CD4-positive, alpha-beta memory T cell (primary cell): Measurements from ENCODE around the gene ADGRF3. TPM values are rescaled to one million over a fixed set of nuclear protein-coding genes. Genes with fewer than 3 reads are reported as not detected.
"Not testable (repeated sequence)": the region's sequence is repeated elsewhere in the genome, so short reads cannot be mapped to it uniquely, and the experiment has no call there.

ENCODE experiments used
- CTCF ChIA-PET: fragments of 350-600 bp; sonication (Branson Sonifier 250); formaldehyde crosslinking; loops from one replicate; lab custom pipeline; 2021; ENCODE audit warnings: inconsistent platforms; ENCODE audit not compliant: partially characterized antibody; lab: Charles Lee
- POLR2A ChIA-PET: fragments of 350-600 bp; sonication (Branson Sonifier 250); formaldehyde crosslinking; loops from one replicate; lab custom pipeline; 2021; ENCODE audit not compliant: partially characterized antibody; lab: Charles Lee
- DNase-seq, 5 donors: peaks; one replicate each; pipeline versions ENCODE4 v3.0.0 to v3.0.0-alpha.2; 2020 to 2022; ENCODE audit warnings: mixed read lengths in 1 of 5
- H3K27ac ChIP-seq: one replicate; pipeline ENCODE4 v1.7.0; 2013; ENCODE audit warnings: low read depth, low read length
- H3K27me3 ChIP-seq: 2 replicates; pipeline ENCODE4 v1.7.0; 2013; ENCODE audit warnings: mild to moderate bottlenecking, low read length, moderate library complexity; ENCODE audit not compliant: insufficient read depth
- H3K36me3 ChIP-seq: 2 replicates; pipeline ENCODE4 v1.7.0; 2013; ENCODE audit warnings: mild to moderate bottlenecking, low read length, moderate library complexity; ENCODE audit not compliant: insufficient read depth
- H3K4me1 ChIP-seq: 2 replicates; pipeline ENCODE4 v1.7.0; 2013; ENCODE audit warnings: mild to moderate bottlenecking, low read length, moderate library complexity; ENCODE audit not compliant: insufficient read depth
- H3K4me3 ChIP-seq, 2 donors: one replicate each; pipeline ENCODE4 v1.7.0; 2013; ENCODE audit warnings: low read length in 2 of 2, mild to moderate bottlenecking in 1 of 2
- H3K9me3 ChIP-seq, 2 donors: one replicate each; pipeline ENCODE4 v1.7.0; 2013; ENCODE audit warnings: low read length in 2 of 2, control low read depth in 1 of 2; ENCODE audit not compliant: control insufficient read depth in 1 of 2
- H3K27ac Mint-ChIP-seq, 7 donors: one replicate each; pipeline ENCODE4 v1.8.0; 2020 to 2021; ENCODE audit warnings: mixed read lengths in 7 of 7, mild to moderate bottlenecking in 6 of 7, inconsistent platforms in 3 of 7, moderate library complexity in 3 of 7
- H3K27me3 Mint-ChIP-seq, 2 donors: one replicate each; pipeline ENCODE4 v1.8.0; 2020 to 2021; ENCODE audit warnings: mixed read lengths in 2 of 2
- H3K36me3 Mint-ChIP-seq, 2 donors: one replicate each; pipeline ENCODE4 v1.8.0; 2020 to 2021; ENCODE audit warnings: mixed read lengths in 2 of 2, inconsistent platforms in 1 of 2, mild to moderate bottlenecking in 1 of 2
- H3K4me1 Mint-ChIP-seq, 4 donors: one replicate each; pipeline ENCODE4 v1.8.0; 2020 to 2021; ENCODE audit warnings: mixed read lengths in 4 of 4, mild to moderate bottlenecking in 1 of 4
- H3K4me3 Mint-ChIP-seq, 8 donors: one replicate each; pipeline ENCODE4 v1.8.0; 2020 to 2021; ENCODE audit warnings: mixed read lengths in 8 of 8, mild to moderate bottlenecking in 7 of 8, moderate library complexity in 6 of 8, inconsistent platforms in 3 of 8
- H3K9me3 Mint-ChIP-seq, 8 donors: one replicate each; pipeline ENCODE4 v1.8.0; 2020 to 2021; ENCODE audit warnings: mixed read lengths in 8 of 8, mild to moderate bottlenecking in 5 of 8, inconsistent platforms in 3 of 8, moderate library complexity in 1 of 8
- intact Hi-C: fragments of 100-400 bp; cut with micrococcal nuclease; formaldehyde crosslinking; loops from one replicate; pipeline ENCODE4 v1.15.1; 2023
- polyA plus RNA-seq, 2 donors: library from polyadenylated mRNA; unstranded; fragments of 300-500 nt; fragmentation: Illumina TruSeq; gene quantifications; one replicate each; pipeline ENCODE4 v1.2.3, GENCODE V29; 2021
- total RNA-seq, 2 experiments: library from RNA; stranded (reverse); gene quantifications; one replicate each; pipeline ENCODE4 v1.2.3, GENCODE V29; 2021

Gene ADGRF3
- total and polyA plus RNA-seq, 4 experiments from 2014 or later = 0.14 to 1.7 (median 0.97) TPM; not detected in 1

- H3K9me3 ChIP-seq, POLR2A ChIA-PET, intact Hi-C loops, H3K27me3 Mint-ChIP-seq, DNase-seq, H3K36me3 ChIP-seq, H3K36me3 Mint-ChIP-seq, H3K4me3 ChIP-seq, H3K27me3 ChIP-seq, H3K27ac ChIP-seq, H3K9me3 Mint-ChIP-seq, H3K4me3 Mint-ChIP-seq: not testable (repeated sequence)
- H3K4me1 Mint-ChIP-seq = peaks cover 33 to 67% (median 44%) of the 10 kb centered on the region in 4 donors
- peaks cover 10% of the 10 kb centered on the region for H3K4me1 ChIP-seq
- CTCF ChIA-PET = interaction anchor here (1.7 kb wide), 1 partner anchor 24 kb away, joined by 3 read pairs; no protein-coding TSS in a partner anchor
- H3K27ac Mint-ChIP-seq = peak overlapping the region in 1 of 7 donors; percentile 43
Measured at GRCh38 chr2:26354469-26354868, 7.9 kb upstream of the ADGRF3 start.

- no peak for DNase-seq
- peaks cover 25% of the 10 kb centered on the region for H3K4me1 ChIP-seq
- no peaks in the 10 kb centered on the region for H3K9me3 ChIP-seq
- no peak overlapping the region for H3K4me3 ChIP-seq
- no peaks in the 10 kb centered on the region for H3K27me3 ChIP-seq
- peak overlapping the region in 1 of 7 donors; percentile 29 for H3K27ac Mint-ChIP-seq
- peaks cover 4 to 10% of the 10 kb centered on the region in 2 donors for H3K36me3 Mint-ChIP-seq
- CTCF ChIA-PET = no interaction called here
- H3K4me3 Mint-ChIP-seq = no peak overlapping the region
- intact Hi-C loops = no loop called here
- H3K27ac ChIP-seq = no peak overlapping the region
- H3K27me3 Mint-ChIP-seq = no peaks in the 10 kb centered on the region
- POLR2A ChIA-PET = no interaction called here
- H3K9me3 Mint-ChIP-seq = no peaks in the 10 kb centered on the region
- H3K36me3 ChIP-seq = no peaks in the 10 kb centered on the region
- peaks cover 31 to 67% (median 40%) of the 10 kb centered on the region in 4 donors for H3K4me1 Mint-ChIP-seq
Measured at GRCh38 chr2:26352892-26353291, 6.3 kb upstream of the ADGRF3 start.

- no peaks in the 10 kb centered on the region for H3K27me3 Mint-ChIP-seq
- intact Hi-C loops = no loop called here
- Histone ChIP-seq H3K36me3 (no peaks in the 10 kb centered on the region), H3K27me3 (no peaks in the 10 kb centered on the region), H3K27ac (no peak overlapping the region), H3K4me1 (peaks cover 34% of the 10 kb centered on the region), H3K9me3 (no peaks in the 10 kb centered on the region), H3K4me3 (no peak overlapping the region)
- H3K27ac Mint-ChIP-seq = peak overlapping the region in 2 of 7 donors; percentile 17 to 24
- ChIA-PET CTCF (no interaction called here), POLR2A (no interaction called here)
- peaks cover 35 to 69% (median 41%) of the 10 kb centered on the region in 4 donors for H3K4me1 Mint-ChIP-seq
- H3K9me3 Mint-ChIP-seq = peaks cover 0 to 2% (median 0%) of the 10 kb centered on the region in 8 donors
- no peak for DNase-seq
- H3K4me3 Mint-ChIP-seq = peak overlapping the region in 1 of 8 donors; percentile 0
- peaks cover under 1 to 16% of the 10 kb centered on the region in 2 donors for H3K36me3 Mint-ChIP-seq
Measured at GRCh38 chr2:26351375-26352090, 4.9 kb upstream of the ADGRF3 start.

GRCh38 chr2:26349690-26350089 is 3.1 kb upstream of the ADGRF3 start:
- POLR2A ChIA-PET = interaction anchor here (0.6 kb wide), 1 partner anchor 818 kb away, joined by 5 read pairs; no protein-coding TSS in a partner anchor
- CTCF ChIA-PET = interaction anchor here (0.9 kb wide), 1 partner anchor 19 kb away, joined by 3 read pairs; no protein-coding TSS in a partner anchor
- intact Hi-C loops = loop anchor here (5.0 kb wide), 3 partner anchors 317 to 1543 kb away; partner anchors contain the start of genes BABAM2, DNAJC27, RAB10 and RBKS
- Histone ChIP-seq H3K27me3 (no peaks in the 10 kb centered on the region), H3K4me1 (peaks cover 34% of the 10 kb centered on the region), H3K9me3 (no peaks in the 10 kb centered on the region), H3K36me3 (no peaks in the 10 kb centered on the region), H3K4me3 (no peak overlapping the region), H3K27ac (no peak overlapping the region)
- Mint-ChIP-seq H3K27ac (peak overlapping the region in 2 of 7 donors; percentile 15 to 48), H3K4me1 (peaks cover 30 to 64% (median 39%) of the 10 kb centered on the region in 4 donors), H3K9me3 (peaks cover 0 to 2% (median 0%) of the 10 kb centered on the region in 8 donors), H3K4me3 (no peak overlapping the region), H3K36me3 (peaks cover 0 to 22% of the 10 kb centered on the region in 2 donors), H3K27me3 (no peaks in the 10 kb centered on the region)
- DNase-seq = no peak

- CTCF ChIA-PET = interaction anchor here (1.0 kb wide), 2 partner anchors 17 to 28 kb away, joined by 3 read pairs; no protein-coding TSS in a partner anchor
- peaks cover 31 to 61% (median 40%) of the 10 kb centered on the region in 4 donors for H3K4me1 Mint-ChIP-seq
- H3K27me3 ChIP-seq = no peaks in the 10 kb centered on the region
Measured at GRCh38 chr2:26347286-26347865, 787 bp upstream of the ADGRF3 start.

GRCh38 chr2:26345545-26346453 is 790 bp downstream of the ADGRF3 start, which contains the start of gene SELENOI:
SELENOI (plus strand) TSS chr2:26346143; CDS start chr2:26346233, 90 bp downstream.
- H3K4me3 ChIP-seq = peak within 1 kb of the TSS; percentile 87 to 98
- H3K27ac ChIP-seq = peak within 1 kb of the TSS; percentile 91
- no peaks in the 10 kb centered on the region for H3K27me3 ChIP-seq
- POLR2A ChIA-PET = interaction anchor here (0.8 to 3.1 kb wide), 16 partner anchors 11 to 1553 kb away, joined by 3 to 32 read pairs (median 4); partner anchors contain the start of genes ASXL2, HADHA, HADHB and KIF3C
- Mint-ChIP-seq H3K36me3 (peaks cover 0 to 13% of the 10 kb centered on the region in 2 donors), H3K27me3 (no peaks in the 10 kb centered on the region), H3K27ac (peak within 1 kb of the TSS; percentile 91 to 100 (median 100)), H3K9me3 (peaks cover 0 to 2% (median 0%) of the 10 kb centered on the region in 8 donors), H3K4me1 (peaks cover 25 to 50% (median 33%) of the 10 kb centered on the region in 4 donors), H3K4me3 (peak within 1 kb of the TSS; percentile 97 to 100 (median 98))
- H3K9me3 ChIP-seq = no peaks in the 10 kb centered on the region
- H3K4me1 ChIP-seq = peaks cover 42% of the 10 kb centered on the region
- no peaks in the 10 kb centered on the region for H3K36me3 ChIP-seq
- CTCF ChIA-PET = interaction anchor here (1.2 kb wide), 1 partner anchor 15 kb away, joined by 6 read pairs; no protein-coding TSS in a partner anchor
- DNase-seq = peak; percentile 99 to 100 (median 100)
- intact Hi-C loops = loop anchor here (1.0 to 5.0 kb wide), 7 partner anchors 46 to 1547 kb away; partner anchors contain the start of genes ASXL2, BABAM2, DNAJC27 and HADHA

More at GRCh38 chr2:26347286-26347865, 787 bp upstream of the ADGRF3 start:
- intact Hi-C loops = loop anchor here (5.0 kb wide), 3 partner anchors 315 to 1545 kb away; partner anchors contain the start of genes BABAM2, DNAJC27, RAB10 and RBKS
- Histone ChIP-seq H3K9me3 (no peaks in the 10 kb centered on the region), H3K4me1 (peaks cover 42% of the 10 kb centered on the region), H3K27ac (peak overlapping the region; percentile 91), H3K36me3 (no peaks in the 10 kb centered on the region), H3K4me3 (peak overlapping the region; percentile 27 to 98)
- no peak for DNase-seq
- peak overlapping the region; percentile 91 to 100 (median 99) for H3K27ac Mint-ChIP-seq
- H3K9me3 Mint-ChIP-seq = peaks cover 0 to 2% (median 0%) of the 10 kb centered on the region in 8 donors
- peaks cover 0 to 18% of the 10 kb centered on the region in 2 donors for H3K36me3 Mint-ChIP-seq
- H3K4me3 Mint-ChIP-seq = peak overlapping the region; percentile 97 to 100 (median 98)
- no peaks in the 10 kb centered on the region for H3K27me3 Mint-ChIP-seq
- POLR2A ChIA-PET = interaction anchor here (0.5 to 3.1 kb wide), 9 partner anchors 9 to 436 kb away, joined by 3 to 32 read pairs (median 3); partner anchors contain the start of gene RAB10
